SK-N-SH (cell line): ENCODE results near the gene PNCK. TPM values are rescaled to one million over a fixed set of nuclear protein-coding genes. Genes with fewer than 3 reads are reported as not detected.
A peak's percentile ranks its signal among the peaks of the same experiment; 100 is the strongest.

ENCODE experiments used
- CTCF ChIA-PET: fragments of 300-600, 350-600 bp; formaldehyde crosslinking; extraction: SDS; loops from one replicate; lab custom pipeline; 2021; lab: Yijun Ruan, JAX
- POLR2A ChIA-PET: fragments of 350-600 bp; sonication (Branson Sonifier 250); formaldehyde crosslinking; extraction: SDS; loops from one replicate; lab custom pipeline; 2020; ENCODE audit warnings: antibody characterized with exemption, inconsistent platforms; lab: Yijun Ruan, JAX
- DNase-seq: peaks from one replicate; pipeline ENCODE4 v3.0.0; 2012
- H2AFZ ChIP-seq: fragments of 200-600 bp; sonication (generic); 2 replicates; pipeline ENCODE4 v1.8.1; 2016; ENCODE audit warnings: antibody characterized with exemption, mild to moderate bottlenecking, low read depth
- H3F3A ChIP-seq: fragments of 200-600 bp; sonication (generic); replicated peaks from 2 replicates; pipeline ENCODE3; 2016; ENCODE audit warnings: antibody characterized with exemption, mild to moderate bottlenecking; ENCODE audit not compliant: insufficient read depth
- H3K27ac ChIP-seq, 2 experiments: fragments of 200-500 bp in 1 of 2; fragments of 200-600 bp in 1 of 2; sonication (Bioruptor generic) in 1 of 2; sonication (generic), shearing (Covaris generic) in 1 of 2; 2 replicates each; pipeline versions ENCODE4 v1.5.1 to v1.6.1; 2014 to 2016; ENCODE audit warnings: low read depth in 2 of 2, inconsistent platforms in 1 of 2, low read length in 1 of 2, mild to moderate bottlenecking in 1 of 2, mixed read lengths in 1 of 2
- H3K27me3 ChIP-seq: fragments of 200-600 bp; sonication (generic), shearing (Covaris generic); 2 replicates; pipeline ENCODE4 v1.6.1; 2016; ENCODE audit warnings: mixed run types; ENCODE audit not compliant: insufficient read depth
- H3K36me3 ChIP-seq, 2 experiments: fragments of 200-500 bp in 1 of 2; fragments of 200-600 bp in 1 of 2; sonication (Bioruptor generic) in 1 of 2; sonication (generic) in 1 of 2; replicated peaks in 1 of 2; 2 replicates each; pipeline versions ENCODE3 to v1.5.1; 2014 to 2016; ENCODE audit warnings: low read length in 1 of 2, mild to moderate bottlenecking in 1 of 2; ENCODE audit not compliant: insufficient read depth in 2 of 2, control insufficient read depth in 1 of 2
- H3K4me1 ChIP-seq, 2 experiments: fragments of 200-500 bp in 1 of 2; fragments of 200-600 bp in 1 of 2; sonication (Bioruptor generic) in 1 of 2; sonication (generic), shearing (Covaris generic) in 1 of 2; 2 replicates each; pipeline versions ENCODE4 v1.5.1 to v1.6.1; 2014 to 2016; ENCODE audit warnings: low read depth in 1 of 2, low read length in 1 of 2, mixed run types in 1 of 2; ENCODE audit not compliant: insufficient read depth in 2 of 2, control insufficient read depth in 1 of 2
- H3K4me2 ChIP-seq: fragments of 200-600 bp; sonication (generic), shearing (Covaris generic); 2 replicates; pipeline ENCODE4 v1.6.1; 2017; ENCODE audit warnings: mixed run types
- H3K4me3 ChIP-seq, 2 experiments: fragments of 200-500 bp in 1 of 2; fragments of 200-600 bp in 1 of 2; sonication (Bioruptor generic) in 1 of 2; sonication (generic), shearing (Covaris generic) in 1 of 2; 2 replicates each; pipeline versions ENCODE4 v1.5.1 to v1.8.1; 2014 to 2016; ENCODE audit warnings: low read depth in 2 of 2, inconsistent platforms in 1 of 2, low read length in 1 of 2, mild to moderate bottlenecking in 1 of 2, mixed read lengths in 1 of 2, moderate library complexity in 1 of 2
- H3K79me2 ChIP-seq: fragments of 200-600 bp; sonication (generic); 2 replicates; pipeline ENCODE4 v1.8.1; 2017; ENCODE audit warnings: mild to moderate bottlenecking; ENCODE audit not compliant: insufficient read depth
- H3K9ac ChIP-seq: fragments of 200-600 bp; sonication (generic); 2 replicates; pipeline ENCODE4 v1.6.1; 2017; ENCODE audit warnings: mixed run types
- H3K9me2 ChIP-seq: fragments of 200-600 bp; sonication (generic); 2 replicates; pipeline ENCODE4 v1.6.1; 2017; ENCODE audit warnings: mixed run types
- H3K9me3 ChIP-seq: fragments of 200-600 bp; sonication (generic); 2 replicates; pipeline ENCODE4 v1.6.1; 2017; ENCODE audit warnings: mixed run types, mild to moderate bottlenecking, moderate library complexity
- H4K20me1 ChIP-seq: fragments of 200-600 bp; sonication (generic); 2 replicates; pipeline ENCODE4 v1.6.1; 2017; ENCODE audit warnings: mild to moderate bottlenecking, mixed run types; ENCODE audit not compliant: insufficient read depth
- CHD2 ChIP-seq: fragments of 150-350 bp; IDR thresholded peaks from 2 replicates; pipeline ENCODE4 v1.6.1; 2018; ENCODE audit warnings: low read length; ENCODE audit not compliant: partially characterized antibody
- ELF1 ChIP-seq: IDR thresholded peaks from 2 replicates; pipeline ENCODE4 v1.4.0; 2012
- EP300 ChIP-seq, 2 experiments: IDR thresholded peaks; 2 replicates each; pipeline versions ENCODE4 v1.4.0 to v1.6.1; 2012; ENCODE audit warnings: borderline replicate concordance in 1 of 2, low read depth in 1 of 2, low read length in 1 of 2
- EZH2phosphoT487 ChIP-seq: fragments of 200-600 bp; sonication (generic); IDR thresholded peaks from 2 replicates; pipeline ENCODE4 v1.6.1; 2017; ENCODE audit warnings: low read depth, mixed run types, mild to moderate bottlenecking, antibody characterized with exemption, moderate library complexity, borderline replicate concordance
- GABPA ChIP-seq: IDR thresholded peaks from 2 replicates; pipeline ENCODE4 v1.4.0; 2012; ENCODE audit warnings: low read depth, mild to moderate bottlenecking
- GATA2 ChIP-seq: sonication (generic); formaldehyde crosslinking; IDR thresholded peaks from 2 replicates; pipeline ENCODE4 v1.5.0; 2020; ENCODE audit warnings: mild to moderate bottlenecking, missing genetic modification reagents
- JUND ChIP-seq: IDR thresholded peaks from 2 replicates; pipeline ENCODE4 v1.4.0; 2012
- NRF1 ChIP-seq: IDR thresholded peaks from 2 replicates; pipeline ENCODE4 v1.6.1; 2012; ENCODE audit warnings: low read depth, mild to moderate bottlenecking, low read length
- PBX3 ChIP-seq: IDR thresholded peaks from 2 replicates; pipeline ENCODE4; 2012
- POLR2AphosphoS5 ChIP-seq: IDR thresholded peaks from 2 replicates; pipeline ENCODE4 v1.6.1; 2012; ENCODE audit warnings: low read depth, low read length
- RAD21 ChIP-seq: IDR thresholded peaks from 2 replicates; pipeline ENCODE4 v1.6.1; 2012; ENCODE audit warnings: mild to moderate bottlenecking, low read length
- RCOR1 ChIP-seq: fragments of 150-350 bp; IDR thresholded peaks from 2 replicates; pipeline ENCODE4 v1.6.1; 2017; ENCODE audit warnings: antibody characterized with exemption, low read length
- RFX5 ChIP-seq: IDR thresholded peaks from 2 replicates; pipeline ENCODE4 v1.6.1; 2012; ENCODE audit warnings: mild to moderate bottlenecking, improper control_type of control experiment, low read length
- SIN3A ChIP-seq: IDR thresholded peaks from 2 replicates; pipeline ENCODE4 v1.6.1; 2012; ENCODE audit warnings: low read depth, mild to moderate bottlenecking, low read length, moderate library complexity, borderline replicate concordance
- TAF1 ChIP-seq: IDR thresholded peaks from 2 replicates; pipeline ENCODE4 v1.6.1; 2012; ENCODE audit warnings: low read depth, mild to moderate bottlenecking, low read length, moderate library complexity, borderline replicate concordance
- TCF12 ChIP-seq: IDR thresholded peaks from 2 replicates; pipeline ENCODE4 v1.4.0; 2012
- TEAD4 ChIP-seq: IDR thresholded peaks from 2 replicates; pipeline ENCODE4 v1.4.0; 2012; ENCODE audit warnings: mild to moderate bottlenecking, borderline replicate concordance; ENCODE audit not compliant: insufficient read depth
- USF2 ChIP-seq: fragments of 150-350 bp; IDR thresholded peaks from 2 replicates; pipeline ENCODE4 v1.6.1; 2017; ENCODE audit warnings: antibody characterized with exemption, low read length, low read depth, borderline replicate concordance
- YY1 ChIP-seq: IDR thresholded peaks from 2 replicates; pipeline ENCODE4 v1.4.0; 2012; ENCODE audit warnings: low read depth, mild to moderate bottlenecking
- WGBS: methylation state at CpG from one replicate; pipeline ENCODE4 v1.1.6; 2017; ENCODE audit warnings: low lambda C conversion rate; 5-methylcytosine and 5-hydroxymethylcytosine counted together
- polyA plus RNA-seq, 3 experiments: library from polyadenylated mRNA; depleted of rRNA; stranded (reverse); fragments of >200 nt; gene quantifications; 2 replicates each; pipeline ENCODE4 v1.2.3, GENCODE V29; 2012
- TF ChIP-seq, protein P1 (sequence below): IDR thresholded peaks from 2 replicates; pipeline ENCODE4 v1.4.0; 2012; ENCODE audit warnings: low read depth
- TF ChIP-seq, protein P2 (sequence below): IDR thresholded peaks from 2 replicates; pipeline ENCODE4 v1.4.0; 2012; ENCODE audit warnings: low read depth, borderline replicate concordance

Gene PNCK
- polyA plus RNA-seq, 1 of the 3 experiments (the other 2 are of a cell fraction): 1.2 TPM

DNA sequence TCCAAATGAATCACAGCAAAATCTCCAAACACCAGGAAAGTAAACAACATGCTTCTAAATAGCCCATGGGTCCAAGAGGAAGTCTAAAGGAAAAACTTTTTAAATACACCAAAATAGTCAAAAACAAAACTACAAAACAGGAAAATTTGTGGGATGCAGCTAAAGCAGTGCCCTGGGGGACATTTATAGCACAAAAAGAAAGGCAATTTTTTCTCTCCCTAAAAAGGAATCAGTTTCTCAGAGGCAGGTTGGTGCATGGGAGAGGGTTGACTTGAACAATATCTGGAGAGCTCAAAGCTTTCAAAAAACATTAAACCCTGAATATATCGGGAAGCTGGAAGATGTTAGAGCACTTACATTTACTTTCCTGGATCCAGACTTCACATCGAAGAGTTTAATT lies 42.3 kb downstream of the PNCK start:
- H3K27me3 ChIP-seq: peaks cover 47% of the 10 kb centered on the region
- no peak overlapping the region for H3K9ac ChIP-seq
- no peaks in the 10 kb centered on the region for H3K79me2 ChIP-seq
- 48% methylated on average over 2 of the region's 2 CpGs for WGBS
- no peak overlapping the region for H3K27ac ChIP-seq
- no peak overlapping the region for H2AFZ ChIP-seq
- CTCF ChIA-PET: interaction anchor here (0.9 to 3.2 kb wide), 7 partner anchors 13 to 92 kb away, joined by 3 to 17 read pairs (median 3); no protein-coding TSS in a partner anchor
- no peaks in the 10 kb centered on the region for H4K20me1 ChIP-seq
- H3K9me2 ChIP-seq: no peaks in the 10 kb centered on the region
- peaks cover 7% of the 10 kb centered on the region; the same call in 1 of the 2 replicates for H3K9me3 ChIP-seq
- TF ChIP-seq RCOR1 (no peak), YY1 (no peak), JUND (no peak), ELF1 (no peak), TAF1 (no peak), TCF12 (no peak), RFX5 (no peak), SIN3A (no peak), USF2 (no peak), RAD21 (no peak), CHD2 (no peak)
- no peak for DNase-seq
- POLR2A ChIA-PET: no interaction called here
- H3K36me3 ChIP-seq: no peaks in the 10 kb centered on the region
- H3K4me2 ChIP-seq: no peak overlapping the region
- no peak overlapping the region for H3K4me3 ChIP-seq
- no peaks in the 10 kb centered on the region for H3F3A ChIP-seq
- no peaks in the 10 kb centered on the region; a peak in 1 of 4 replicates for H3K4me1 ChIP-seq

DNA sequence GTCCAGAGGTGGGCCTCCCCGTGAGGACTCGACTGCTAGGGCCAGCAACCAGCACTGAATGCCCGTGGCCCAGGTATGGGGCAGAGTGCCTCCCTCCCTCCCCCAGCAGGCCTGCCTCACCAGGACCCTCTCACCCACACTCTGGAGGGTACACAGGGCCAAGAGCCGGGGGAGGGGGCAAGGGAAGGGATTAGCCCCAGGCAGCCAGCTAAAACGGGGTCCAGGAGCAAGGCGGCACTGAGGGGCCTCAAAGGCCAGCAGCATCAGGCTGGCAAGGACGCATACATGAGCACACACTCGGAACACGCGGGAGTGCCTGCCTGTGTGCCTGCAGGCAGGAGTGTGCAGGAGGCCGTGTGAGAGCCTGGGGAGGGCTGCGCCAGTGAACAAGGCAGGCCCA lies 44.9 kb downstream of the PNCK start:
- Histone ChIP-seq H3K27ac (no peak overlapping the region), H3K9me2 (no peaks in the 10 kb centered on the region), H2AFZ (no peak overlapping the region), H3K27me3 (peaks cover 49% of the 10 kb centered on the region), H3K4me3 (no peak overlapping the region), H3K9me3 (peaks cover 7% of the 10 kb centered on the region; the same call in 1 of the 2 replicates), H3K4me1 (no peaks in the 10 kb centered on the region; a peak in 1 of 4 replicates), H3K4me2 (no peak overlapping the region), H3F3A (no peaks in the 10 kb centered on the region), H4K20me1 (no peaks in the 10 kb centered on the region), H3K36me3 (no peaks in the 10 kb centered on the region), H3K9ac (no peak overlapping the region), H3K79me2 (no peaks in the 10 kb centered on the region)
- CTCF ChIA-PET: interaction anchor here (1.2 kb wide), 1 partner anchor 18 kb away, joined by 3 read pairs; no protein-coding TSS in a partner anchor
- POLR2A ChIA-PET: no interaction called here
- peak; percentile 16 for DNase-seq
- no CpG with 5 or more reads among the region's 12 CpGs for WGBS
- TF ChIP-seq GABPA (no peak), POLR2AphosphoS5 (no peak), TEAD4 (no peak), RAD21 (no peak), PBX3 (no peak), GATA2 (CRISPR knock-in tag) (no peak), EP300 (IDR thresholded peaks at IDR 0.05; ENCODE audit: borderline replicate concordance in 1 of 2, low read depth in 1 of 2, low read length in 1 of 2) (no peak), NRF1 (no peak), EZH2phosphoT487 (no peak)
- TF ChIP-seq, protein P1, sequence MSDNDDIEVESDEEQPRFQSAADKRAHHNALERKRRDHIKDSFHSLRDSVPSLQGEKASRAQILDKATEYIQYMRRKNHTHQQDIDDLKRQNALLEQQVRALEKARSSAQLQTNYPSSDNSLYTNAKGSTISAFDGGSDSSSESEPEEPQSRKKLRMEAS: no peak
- TF ChIP-seq, protein P2, sequence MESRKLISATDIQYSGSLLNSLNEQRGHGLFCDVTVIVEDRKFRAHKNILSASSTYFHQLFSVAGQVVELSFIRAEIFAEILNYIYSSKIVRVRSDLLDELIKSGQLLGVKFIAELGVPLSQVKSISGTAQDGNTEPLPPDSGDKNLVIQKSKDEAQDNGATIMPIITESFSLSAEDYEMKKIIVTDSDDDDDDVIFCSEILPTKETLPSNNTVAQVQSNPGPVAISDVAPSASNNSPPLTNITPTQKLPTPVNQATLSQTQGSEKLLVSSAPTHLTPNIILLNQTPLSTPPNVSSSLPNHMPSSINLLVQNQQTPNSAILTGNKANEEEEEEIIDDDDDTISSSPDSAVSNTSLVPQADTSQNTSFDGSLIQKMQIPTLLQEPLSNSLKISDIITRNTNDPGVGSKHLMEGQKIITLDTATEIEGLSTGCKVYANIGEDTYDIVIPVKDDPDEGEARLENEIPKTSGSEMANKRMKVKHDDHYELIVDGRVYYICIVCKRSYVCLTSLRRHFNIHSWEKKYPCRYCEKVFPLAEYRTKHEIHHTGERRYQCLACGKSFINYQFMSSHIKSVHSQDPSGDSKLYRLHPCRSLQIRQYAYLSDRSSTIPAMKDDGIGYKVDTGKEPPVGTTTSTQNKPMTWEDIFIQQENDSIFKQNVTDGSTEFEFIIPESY: no peak
